ENCODE measurements around the gene BUB1B.

- TF ChIP-seq CTCF (IDR thresholded peaks at IDR 0.05; ENCODE audit: low read depth, low read length) (no peak), EZH2phosphoT487 (IDR thresholded peaks at IDR 0.05; ENCODE audit: low read depth) (no peak)
Measured at GRCh38 chr15:40250771-40251483, 90.1 kb downstream of the BUB1B start.
